ENCODE measurements around the gene ASPHD2. TPM values are rescaled to one million over a fixed set of nuclear protein-coding genes. Genes with fewer than 3 reads are reported as not detected.

ASPHD2 gene
- total RNA-seq: 14.2 and 14.5 TPM in 2 replicates

- Mint-ChIP-seq H3K27me3 (ENCODE audit: low read depth) (peaks cover 15% of the 10 kb centered on the region), H3K4me3 (ENCODE audit: low read depth) (peak within 1 kb of the TSS; percentile 96), H3K36me3 (ENCODE audit: low read depth) (peaks cover 9% of the 10 kb centered on the region), H3K9me3 (peaks cover 1% of the 10 kb centered on the region), H3K27ac (peak within 1 kb of the TSS; percentile 99), H3K4me1 (ENCODE audit: low read depth) (peaks cover 46% of the 10 kb centered on the region)
- intact Hi-C loops (cut with micrococcal nuclease): loop anchor here (1.0 to 2.0 kb wide), 3 partner anchors 30 to 244 kb away; partner anchors contain the start of genes HPS4 and SRRD
- peak; percentile 80 for DNase-seq (ENCODE audit: low spot score)
Observed at GRCh38 chr22:26428515-26429457, at the start of gene ASPHD2. TSS of gene ASPHD2 (plus strand) at chr22:26429260. CDS start at chr22:26433616, 4,356 bp downstream.

- no peaks in the 10 kb centered on the region for H3K9me3 Mint-ChIP-seq
- intact Hi-C loops (cut with micrococcal nuclease): no loop called here
- no peak for DNase-seq (ENCODE audit: low spot score)
- H3K4me3 Mint-ChIP-seq (ENCODE audit: low read depth): no peak overlapping the region
- H3K4me1 Mint-ChIP-seq (ENCODE audit: low read depth): peaks cover 8% of the 10 kb centered on the region
- H3K27ac Mint-ChIP-seq: no peak overlapping the region
- no peaks in the 10 kb centered on the region for H3K36me3 Mint-ChIP-seq (ENCODE audit: low read depth)
- peaks cover 32% of the 10 kb centered on the region for H3K27me3 Mint-ChIP-seq (ENCODE audit: low read depth)
Observed at GRCh38 chr22:26380072-26380830, 48.8 kb upstream of the ASPHD2 start.

DNA sequence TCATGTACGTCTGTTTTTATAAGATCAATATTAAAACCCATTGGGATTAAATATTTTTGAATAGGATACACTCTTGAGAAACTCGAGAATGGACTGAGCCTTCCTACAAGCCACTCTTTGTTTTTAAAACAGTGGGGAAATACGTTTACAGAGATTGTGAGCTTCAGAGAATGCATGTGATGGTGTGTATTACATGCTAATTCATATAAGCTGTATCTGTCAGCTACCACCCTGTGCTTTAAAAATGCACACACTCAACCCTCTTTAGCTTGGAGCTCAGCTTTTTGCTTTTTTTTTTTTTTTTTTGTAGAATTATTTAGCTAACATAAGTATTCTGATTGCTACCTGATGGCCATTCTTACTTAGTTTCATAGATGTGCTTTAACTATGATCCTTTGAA, 46.3 kb upstream of the ASPHD2 start:
- Mint-ChIP-seq H3K4me3 (ENCODE audit: low read depth) (no peak overlapping the region), H3K4me1 (ENCODE audit: low read depth) (no peaks in the 10 kb centered on the region), H3K27ac (no peak overlapping the region), H3K9me3 (no peaks in the 10 kb centered on the region), H3K27me3 (ENCODE audit: low read depth) (peaks cover 31% of the 10 kb centered on the region), H3K36me3 (ENCODE audit: low read depth) (no peaks in the 10 kb centered on the region)
- no peak for DNase-seq (ENCODE audit: low spot score)
- intact Hi-C loops (cut with micrococcal nuclease): no loop called here

- Mint-ChIP-seq H3K4me3 (ENCODE audit: low read depth) (no peak overlapping the region), H3K9me3 (no peaks in the 10 kb centered on the region), H3K27me3 (ENCODE audit: low read depth) (peaks cover 35% of the 10 kb centered on the region), H3K27ac (no peak overlapping the region), H3K36me3 (ENCODE audit: low read depth) (no peaks in the 10 kb centered on the region), H3K4me1 (ENCODE audit: low read depth) (no peaks in the 10 kb centered on the region)
- no peak for DNase-seq (ENCODE audit: low spot score)
- intact Hi-C loops (cut with micrococcal nuclease): no loop called here
Observed at GRCh38 chr22:26383968-26384556, 45.0 kb upstream of the ASPHD2 start.

GRCh38 chr22:26385164-26385563, 43.9 kb upstream of the ASPHD2 start:
- peaks cover 27% of the 10 kb centered on the region for H3K27me3 Mint-ChIP-seq (ENCODE audit: low read depth)
- H3K9me3 Mint-ChIP-seq: no peaks in the 10 kb centered on the region
- no peak for DNase-seq (ENCODE audit: low spot score)
- no peaks in the 10 kb centered on the region for H3K4me1 Mint-ChIP-seq (ENCODE audit: low read depth)
- no peak overlapping the region for H3K27ac Mint-ChIP-seq
- no peak overlapping the region for H3K4me3 Mint-ChIP-seq (ENCODE audit: low read depth)
- intact Hi-C loops (cut with micrococcal nuclease): no loop called here
- H3K36me3 Mint-ChIP-seq (ENCODE audit: low read depth): no peaks in the 10 kb centered on the region

- no peak for DNase-seq (ENCODE audit: low spot score)
- Mint-ChIP-seq H3K36me3 (ENCODE audit: low read depth) (no peaks in the 10 kb centered on the region), H3K4me1 (ENCODE audit: low read depth) (no peaks in the 10 kb centered on the region), H3K4me3 (ENCODE audit: low read depth) (no peak overlapping the region), H3K27me3 (ENCODE audit: low read depth) (peaks cover 24% of the 10 kb centered on the region), H3K9me3 (no peaks in the 10 kb centered on the region), H3K27ac (no peak overlapping the region)
- intact Hi-C loops (cut with micrococcal nuclease): no loop called here
Observed at GRCh38 chr22:26389125-26389524, 39.9 kb upstream of the ASPHD2 start.

- H3K36me3 Mint-ChIP-seq (ENCODE audit: low read depth): no peaks in the 10 kb centered on the region
- DNase-seq (ENCODE audit: low spot score): no peak
- H3K9me3 Mint-ChIP-seq: no peaks in the 10 kb centered on the region
- H3K27ac Mint-ChIP-seq: no peak overlapping the region
- no peaks in the 10 kb centered on the region for H3K4me1 Mint-ChIP-seq (ENCODE audit: low read depth)
- intact Hi-C loops (cut with micrococcal nuclease): no loop called here
- H3K4me3 Mint-ChIP-seq (ENCODE audit: low read depth): no peak overlapping the region
- H3K27me3 Mint-ChIP-seq (ENCODE audit: low read depth): peaks cover 15% of the 10 kb centered on the region
Observed at GRCh38 chr22:26391091-26391490, 38.0 kb upstream of the ASPHD2 start.

DNA sequence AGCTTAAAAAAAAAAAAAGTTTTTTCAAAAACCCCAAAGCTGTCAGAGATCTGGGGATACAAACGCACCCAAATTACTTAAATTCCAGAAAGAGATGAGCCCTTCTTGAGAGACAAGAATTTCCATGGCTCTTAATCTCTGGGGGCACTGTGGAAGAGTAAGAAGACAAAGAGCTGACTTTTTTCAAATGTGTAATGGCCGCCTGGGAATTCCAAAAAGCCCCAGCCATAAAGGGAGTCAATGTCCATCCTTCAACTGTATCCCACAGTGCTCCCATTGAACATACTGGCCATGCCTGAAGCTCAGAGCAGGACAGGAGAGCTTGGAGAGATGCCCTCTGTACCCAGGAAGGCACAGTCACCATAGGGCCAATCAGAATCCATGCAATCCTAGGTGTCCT, 37.4 kb upstream of the ASPHD2 start:
- Mint-ChIP-seq H3K4me1 (ENCODE audit: low read depth) (no peaks in the 10 kb centered on the region), H3K27me3 (ENCODE audit: low read depth) (peaks cover 15% of the 10 kb centered on the region), H3K4me3 (ENCODE audit: low read depth) (no peak overlapping the region), H3K36me3 (ENCODE audit: low read depth) (no peaks in the 10 kb centered on the region), H3K27ac (no peak overlapping the region), H3K9me3 (no peaks in the 10 kb centered on the region)
- DNase-seq (ENCODE audit: low spot score): no peak
- intact Hi-C loops (cut with micrococcal nuclease): no loop called here

- H3K27me3 Mint-ChIP-seq (ENCODE audit: low read depth): peaks cover 7% of the 10 kb centered on the region
- no peak overlapping the region for H3K4me3 Mint-ChIP-seq (ENCODE audit: low read depth)
- H3K27ac Mint-ChIP-seq: no peak overlapping the region
- no peak for DNase-seq (ENCODE audit: low spot score)
- intact Hi-C loops (cut with micrococcal nuclease): no loop called here
- H3K4me1 Mint-ChIP-seq (ENCODE audit: low read depth): no peaks in the 10 kb centered on the region
- no peaks in the 10 kb centered on the region for H3K36me3 Mint-ChIP-seq (ENCODE audit: low read depth)
- no peaks in the 10 kb centered on the region for H3K9me3 Mint-ChIP-seq
Observed at GRCh38 chr22:26393929-26394328, 35.1 kb upstream of the ASPHD2 start.

DNA sequence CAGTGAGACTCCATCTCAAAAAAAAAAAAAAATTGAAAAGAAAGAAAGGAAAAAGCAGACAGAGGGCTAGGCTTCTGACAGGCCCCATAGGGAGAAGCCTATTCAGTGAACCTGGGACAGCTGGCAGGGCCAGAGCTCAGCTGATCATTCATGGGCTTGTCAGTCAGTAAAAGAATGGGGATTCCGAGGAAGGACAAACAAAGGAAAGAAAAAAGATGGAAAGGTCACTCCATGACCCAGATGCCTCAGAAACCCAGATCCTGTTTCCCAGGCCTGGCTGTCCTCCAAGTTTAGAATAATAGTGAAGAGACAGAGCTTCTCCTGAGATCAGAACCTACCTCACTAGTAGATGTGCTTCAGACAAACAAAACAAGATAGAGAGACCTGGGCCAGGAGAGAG, 34.3 kb upstream of the ASPHD2 start:
- intact Hi-C loops (cut with micrococcal nuclease): no loop called here
- H3K4me1 Mint-ChIP-seq (ENCODE audit: low read depth): no peaks in the 10 kb centered on the region
- H3K27ac Mint-ChIP-seq: no peak overlapping the region
- H3K27me3 Mint-ChIP-seq (ENCODE audit: low read depth): peaks cover 7% of the 10 kb centered on the region
- no peak for DNase-seq (ENCODE audit: low spot score)
- H3K9me3 Mint-ChIP-seq: no peaks in the 10 kb centered on the region
- H3K4me3 Mint-ChIP-seq (ENCODE audit: low read depth): no peak overlapping the region
- no peaks in the 10 kb centered on the region for H3K36me3 Mint-ChIP-seq (ENCODE audit: low read depth)

DNA sequence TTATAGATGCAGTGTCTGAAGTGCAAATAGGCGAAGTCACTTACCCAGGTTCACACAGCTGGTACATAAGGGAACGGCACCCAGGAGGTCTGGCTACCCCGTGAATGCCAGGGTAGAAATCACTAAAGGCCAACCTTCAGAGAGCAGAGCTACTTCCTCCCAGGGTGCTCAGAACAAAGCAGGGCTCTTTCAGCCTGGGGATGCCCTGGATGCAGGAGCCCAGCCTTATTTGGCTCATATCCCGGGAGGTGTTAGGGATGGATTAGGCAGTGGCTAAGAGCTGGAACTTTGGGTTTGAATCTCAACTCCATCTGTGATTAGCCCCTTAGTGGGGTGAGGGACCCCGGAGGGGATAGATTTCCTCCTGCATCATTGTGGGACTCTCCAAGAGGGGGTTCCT, 33.1 kb upstream of the ASPHD2 start:
- Mint-ChIP-seq H3K9me3 (no peaks in the 10 kb centered on the region), H3K4me1 (ENCODE audit: low read depth) (no peaks in the 10 kb centered on the region), H3K27me3 (ENCODE audit: low read depth) (peaks cover 7% of the 10 kb centered on the region), H3K36me3 (ENCODE audit: low read depth) (no peaks in the 10 kb centered on the region), H3K27ac (no peak overlapping the region), H3K4me3 (ENCODE audit: low read depth) (no peak overlapping the region)
- DNase-seq (ENCODE audit: low spot score): no peak
- intact Hi-C loops (cut with micrococcal nuclease): no loop called here

DNA sequence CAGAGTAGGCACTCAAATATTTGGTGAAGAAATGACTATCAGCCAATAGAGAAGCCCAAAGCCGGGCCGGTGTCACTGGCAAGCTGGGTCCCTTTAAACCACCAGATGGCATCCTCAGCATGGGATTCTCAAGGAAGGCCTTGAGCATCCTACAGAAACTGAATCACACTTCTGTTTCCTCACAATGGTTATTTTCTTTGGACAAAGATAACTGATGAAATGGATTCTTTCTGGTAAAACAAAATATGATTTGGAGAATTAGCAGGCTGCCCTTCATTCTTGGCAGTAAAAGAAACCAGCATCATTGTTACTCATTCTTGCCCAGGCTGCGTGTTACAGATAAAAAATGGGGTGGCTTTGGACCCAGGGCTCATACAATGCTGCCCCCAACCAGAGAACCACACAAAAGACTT, 30.3 kb upstream of the ASPHD2 start:
- no peaks in the 10 kb centered on the region for H3K36me3 Mint-ChIP-seq (ENCODE audit: low read depth)
- no peak overlapping the region for H3K27ac Mint-ChIP-seq
- H3K27me3 Mint-ChIP-seq (ENCODE audit: low read depth): peaks cover under 1% of the 10 kb centered on the region
- H3K9me3 Mint-ChIP-seq: no peaks in the 10 kb centered on the region
- H3K4me3 Mint-ChIP-seq (ENCODE audit: low read depth): no peak overlapping the region
- peak; percentile 14 for DNase-seq (ENCODE audit: low spot score)
- peaks cover 2% of the 10 kb centered on the region for H3K4me1 Mint-ChIP-seq (ENCODE audit: low read depth)
- intact Hi-C loops (cut with micrococcal nuclease): loop anchor here (1.0 kb wide), 2 partner anchors 30 to 63 kb away; no protein-coding TSS in a partner anchor

Data from activated T-helper 2 cell treated with anti-CD3 and anti-CD28 coated beads, Interferon-gamma antibody, Interleukin-2, Interleukin-4, amounts not matched to agents 10 μg/mL and 5 μg/mL and 100 μg/mL, durations not matched to agents 14 hours and 24 hours and 36 hours (primary cell).